ENCODE data around the gene ME1.
"Not testable (repeated sequence)": the region's sequence is repeated elsewhere in the genome, so short reads cannot be mapped to it uniquely, and the experiment has no call there.

Gene ME1

DNA sequence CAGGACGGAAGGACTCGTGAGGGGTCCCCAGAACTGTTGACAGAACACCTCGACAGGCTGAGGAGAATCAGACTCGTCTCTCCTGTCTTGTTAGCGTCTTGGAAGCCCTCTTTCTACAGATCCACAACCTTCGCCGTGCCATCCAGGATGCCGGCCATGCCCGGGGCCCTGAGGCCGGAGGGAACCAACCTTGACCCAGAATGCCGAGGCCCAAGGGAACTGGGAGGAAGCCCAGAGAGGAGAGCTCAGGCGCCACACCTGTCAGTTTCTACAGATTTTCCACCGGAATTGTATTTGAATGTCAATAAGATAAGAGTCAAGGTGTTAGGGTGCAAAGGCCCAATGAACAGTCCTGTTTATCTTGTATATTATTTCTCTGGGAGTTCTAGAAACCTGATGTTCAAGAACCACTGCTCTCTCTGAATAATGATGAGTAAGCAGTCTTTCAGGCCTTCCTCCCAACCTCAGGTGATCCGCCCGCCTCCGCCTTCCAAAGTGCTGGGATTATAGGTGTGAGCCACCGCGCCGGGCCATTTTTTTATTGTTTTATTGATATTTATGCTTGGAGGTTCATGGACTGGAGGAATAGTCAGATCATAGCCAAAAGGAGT lies 799 bp upstream of the ME1 start:
- no peak for FAIRE-seq

DNA sequence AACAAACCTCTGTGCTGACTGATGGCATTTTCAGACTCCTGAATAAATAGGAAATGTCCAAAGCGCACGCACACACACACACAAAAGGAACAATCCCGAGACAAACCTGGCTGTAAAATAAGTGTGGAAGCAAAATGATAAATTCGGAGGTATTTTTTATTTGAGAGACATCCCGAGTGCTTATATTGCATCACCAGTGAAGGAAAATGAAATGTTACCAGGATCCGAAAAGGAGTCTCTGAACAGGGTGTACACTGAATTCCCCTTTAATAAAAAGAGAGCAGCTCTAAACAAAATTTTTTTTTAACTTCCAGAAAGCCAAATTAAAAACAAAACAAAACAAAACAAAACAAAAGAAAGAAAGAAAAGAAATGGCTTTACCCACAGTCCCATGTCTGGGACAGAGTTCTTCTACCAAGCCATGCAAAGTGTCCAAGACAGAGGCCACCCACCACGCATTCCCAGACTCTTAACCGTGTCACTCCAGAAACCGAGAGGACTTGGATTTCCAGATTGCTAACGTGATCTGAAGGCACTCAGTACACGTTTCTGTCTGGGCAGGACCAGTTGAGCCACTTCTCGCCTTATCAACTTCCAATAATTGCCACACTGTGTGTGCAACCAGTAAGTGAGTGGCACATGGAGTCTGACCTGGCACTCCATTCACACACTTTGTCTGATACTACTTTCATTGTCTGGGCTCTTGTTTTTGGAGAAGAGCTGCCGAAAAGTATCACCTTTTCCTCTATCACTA lies 817 bp downstream of the ME1 start:
- FAIRE-seq: no peak

GRCh38 chr6:83429269-83429668 lies 1.6 kb downstream of the ME1 start:
- no peak for FAIRE-seq

DNA sequence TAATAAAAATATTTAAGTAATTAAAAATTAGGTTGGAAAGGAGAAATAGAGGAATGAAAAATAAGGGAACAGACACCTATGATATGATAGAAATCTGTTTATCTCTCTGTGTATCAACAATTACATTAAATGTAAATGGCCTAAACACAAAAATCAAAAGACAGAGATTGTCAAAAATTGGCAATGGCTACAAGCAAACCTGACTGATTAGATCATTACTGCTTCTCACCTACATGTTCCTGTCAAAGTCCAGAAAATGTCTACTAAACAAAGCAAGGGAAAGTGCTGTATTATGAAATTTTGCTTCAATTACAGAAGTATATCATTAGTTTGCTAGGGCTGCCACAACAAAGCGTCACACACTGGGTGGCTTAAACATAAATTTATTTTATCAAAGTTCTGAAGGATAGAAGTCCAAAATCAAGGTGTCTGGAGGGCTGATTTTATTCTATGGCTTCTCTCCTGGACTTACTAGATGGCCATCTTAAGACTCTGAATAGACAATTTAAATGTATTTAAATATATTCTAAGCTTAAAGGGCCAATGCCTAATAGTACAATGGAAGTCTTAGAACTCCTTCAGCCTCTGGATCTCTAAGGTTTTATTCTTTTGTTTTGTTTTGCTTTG lies 6.3 kb downstream of the ME1 start:
- no peak for FAIRE-seq

DNA sequence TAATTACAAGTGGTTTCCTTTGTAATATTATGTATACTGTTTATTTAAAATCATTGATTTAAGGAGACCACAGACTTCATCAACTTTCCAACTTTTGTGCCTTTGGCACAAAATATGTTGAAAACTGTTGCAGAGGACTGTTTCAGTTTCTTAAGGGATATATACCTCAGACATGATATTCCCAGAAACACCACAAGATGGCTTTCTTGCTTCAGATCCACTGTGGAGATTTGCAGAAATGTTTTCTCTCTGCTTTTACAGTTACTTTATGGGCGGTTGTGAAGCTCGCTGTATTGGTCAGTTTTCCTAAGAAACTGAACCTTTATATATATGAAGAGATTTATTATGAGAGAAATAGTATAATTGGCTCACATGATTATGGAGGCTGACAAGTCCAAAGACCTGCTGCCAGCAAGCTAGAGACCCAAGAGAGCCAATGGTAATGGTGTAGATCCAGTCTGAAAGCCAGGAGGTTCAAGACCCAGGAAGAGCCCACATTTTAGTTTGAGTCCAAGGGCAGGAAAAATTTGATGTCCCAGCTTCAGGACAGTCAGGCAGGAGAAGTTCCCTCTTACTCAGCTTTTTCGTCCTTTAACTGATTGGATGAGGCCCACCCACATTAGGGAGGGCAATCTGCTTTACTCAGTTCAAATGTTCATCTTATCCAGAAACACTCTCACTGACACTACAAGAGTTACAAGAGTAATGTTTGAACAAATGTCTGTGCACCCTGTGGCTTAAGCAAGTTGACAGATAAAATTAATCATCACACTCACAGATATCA lies 12.8 kb downstream of the ME1 start:
- FAIRE-seq: peak; percentile 91

- no peak for FAIRE-seq
Observed at GRCh38 chr6:83413068-83413467, 17.8 kb downstream of the ME1 start.

DNA sequence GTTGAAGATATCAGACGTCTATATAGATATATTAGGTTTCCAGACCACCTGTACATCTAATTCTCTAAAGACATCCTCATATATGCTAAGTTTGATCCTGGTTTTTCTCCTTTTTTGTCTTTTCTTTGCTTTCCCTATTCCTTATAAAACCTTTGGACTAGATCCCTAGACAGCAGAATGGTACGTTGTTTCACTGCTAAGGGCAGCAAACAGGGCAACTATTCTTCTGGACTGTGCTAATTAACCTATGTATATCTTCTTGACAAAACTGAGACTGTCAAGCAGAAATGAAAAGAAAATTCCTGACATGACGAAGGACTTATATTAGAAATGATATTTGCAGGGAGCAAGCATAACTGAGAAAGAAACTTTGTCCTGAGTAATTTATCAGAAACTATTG lies 19.1 kb downstream of the ME1 start:
- FAIRE-seq: no peak

DNA sequence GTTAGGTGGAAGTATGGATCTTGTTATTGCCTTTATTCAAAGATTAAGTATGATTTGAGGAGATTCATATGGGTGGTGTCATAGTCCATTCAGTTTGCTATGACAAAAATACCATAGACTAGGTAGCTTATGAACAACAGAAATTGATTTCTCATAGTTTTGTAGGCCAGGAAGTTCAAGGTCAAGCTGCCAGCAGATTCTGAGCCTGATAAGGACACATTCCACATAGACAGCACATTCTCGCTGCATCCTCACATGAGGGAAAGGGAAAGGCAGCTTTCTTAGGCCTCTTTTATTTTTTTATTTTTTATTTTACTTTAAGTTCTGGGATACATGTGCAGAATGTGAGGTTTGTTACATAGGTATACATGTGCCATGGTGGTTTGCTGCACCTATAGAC lies 27.7 kb downstream of the ME1 start:
- no peak for FAIRE-seq

DNA sequence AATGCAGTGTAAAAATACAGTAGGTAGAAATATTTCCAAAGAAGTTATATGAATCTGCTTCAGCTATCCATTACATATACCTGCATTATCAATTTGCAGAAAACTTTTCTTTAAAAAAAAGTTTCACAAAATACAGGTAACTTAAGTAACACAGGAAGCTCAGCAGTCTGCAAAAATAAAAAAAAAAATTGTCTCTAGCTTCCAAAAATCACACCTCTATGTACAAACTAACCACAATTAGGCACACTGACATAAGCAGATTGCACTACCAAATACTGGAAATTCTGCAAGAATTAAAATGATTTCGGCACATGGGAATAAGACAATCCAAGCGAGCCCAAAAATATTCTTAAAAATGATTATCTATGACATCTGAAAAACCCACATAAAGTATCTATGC lies 41.2 kb downstream of the ME1 start:
- FAIRE-seq: no peak

DNA sequence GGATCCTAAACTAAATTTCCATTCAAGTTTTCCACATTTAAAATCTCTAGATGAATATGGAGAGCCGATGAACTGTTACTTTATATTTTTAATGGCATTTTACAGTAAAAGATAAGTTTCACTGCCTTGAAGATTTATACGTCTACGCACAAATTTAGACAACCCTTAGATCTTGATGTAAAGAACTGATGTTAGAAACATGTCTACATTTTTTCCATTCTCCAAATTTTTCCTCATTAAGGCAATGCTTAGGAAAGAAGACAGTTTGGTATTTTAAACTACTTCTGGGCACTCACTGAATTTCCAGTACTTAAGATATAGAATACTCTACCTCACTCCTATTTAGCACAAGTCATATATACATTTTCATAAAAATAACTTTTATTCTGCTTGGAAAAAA lies 45.4 kb downstream of the ME1 start:
- no peak for FAIRE-seq

DNA sequence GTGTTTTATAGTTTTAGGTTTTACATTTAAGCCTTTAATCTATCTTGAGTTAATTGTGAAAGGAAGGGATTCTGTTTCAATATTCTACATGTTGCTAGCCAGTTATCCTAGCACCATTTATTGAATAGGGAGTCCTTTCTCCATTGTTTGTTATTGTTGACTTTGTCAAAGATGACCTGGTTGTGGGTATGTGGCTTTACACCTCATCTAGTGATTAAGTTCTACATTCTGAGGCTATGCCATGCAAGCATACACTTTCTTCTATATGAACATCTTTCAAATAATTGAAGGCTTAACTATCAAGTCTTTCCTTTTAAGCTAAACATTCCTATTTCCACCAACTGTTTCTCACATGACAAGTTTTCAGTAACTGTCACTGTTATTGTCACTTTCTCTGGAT lies 46.1 kb downstream of the ME1 start:
- FAIRE-seq: no peak

DNA sequence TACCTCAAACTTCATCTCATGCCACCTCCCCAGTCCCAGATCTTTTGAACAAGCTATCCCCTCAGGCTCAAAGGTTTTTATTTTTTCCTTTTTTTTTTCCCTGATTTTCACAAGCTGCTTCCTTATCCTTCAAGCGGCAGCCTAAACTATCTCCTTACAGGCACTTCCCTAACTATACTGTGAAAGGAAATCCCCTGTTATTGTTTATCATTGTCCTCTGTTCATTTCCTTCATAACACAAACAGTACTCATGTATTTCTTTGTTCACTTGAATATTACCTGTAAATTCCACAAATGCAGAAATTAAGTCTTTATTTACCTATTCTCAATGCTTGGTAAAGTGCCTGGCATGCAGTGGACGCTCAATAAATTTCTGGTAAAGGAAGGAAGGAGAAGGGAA lies 48.9 kb downstream of the ME1 start:
- FAIRE-seq: no peak

- FAIRE-seq: no peak
Observed at GRCh38 chr6:83378621-83379388, 52.0 kb downstream of the ME1 start.

- no peak for FAIRE-seq
Observed at GRCh38 chr6:83371423-83371822, 59.4 kb downstream of the ME1 start.

GRCh38 chr6:83370567-83370966 lies 60.3 kb downstream of the ME1 start:
- no peak for FAIRE-seq

- no peak for FAIRE-seq
Observed at GRCh38 chr6:83369692-83370091, 61.2 kb downstream of the ME1 start.

GRCh38 chr6:83368577-83368976 lies 62.3 kb downstream of the ME1 start:
- no peak for FAIRE-seq

- FAIRE-seq: no peak
Observed at GRCh38 chr6:83367104-83367503, 63.7 kb downstream of the ME1 start.

DNA sequence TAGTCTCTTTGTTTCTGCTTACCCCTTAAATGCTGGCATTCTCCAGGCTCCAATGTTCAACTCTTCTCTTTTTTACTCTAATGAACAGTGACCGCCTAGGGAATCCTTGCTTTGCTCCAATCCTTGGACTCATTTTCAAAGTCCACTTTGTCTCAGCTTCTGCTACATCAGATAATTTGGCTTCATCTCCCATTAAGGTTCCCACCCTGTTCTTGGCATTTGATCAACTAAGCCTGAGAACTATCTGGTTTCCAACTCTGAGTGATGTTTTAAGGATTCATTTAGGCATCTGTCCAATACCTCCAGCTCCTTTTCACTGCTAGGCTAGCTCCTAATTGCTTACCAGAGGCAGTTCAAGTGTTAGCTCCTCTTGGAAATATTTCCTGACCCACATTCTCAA lies 64.9 kb downstream of the ME1 start:
- no peak for FAIRE-seq

GRCh38 chr6:83362349-83362748 lies 68.5 kb downstream of the ME1 start:
- FAIRE-seq: not testable (repeated sequence)

- no peak for FAIRE-seq
Observed at GRCh38 chr6:83359638-83360037, 71.2 kb downstream of the ME1 start.

- no peak for FAIRE-seq
Observed at GRCh38 chr6:83354747-83355146, 76.1 kb downstream of the ME1 start.
